GM19438 (cell line): ENCODE data around the gene AKT1S1.

Experiments used
- ATAC-seq: cut with Tn5 transposase; IDR thresholded peaks from one replicate; pipeline ENCODE4 v1.9.1; 2021; ENCODE audit warnings: low read depth; ENCODE audit not compliant: unreplicated experiment

AKT1S1 gene

GRCh38 chr19:49871349-49871985, 5.7 kb downstream of the AKT1S1 start:
- no peak for ATAC-seq

GRCh38 chr19:49870309-49870901, 6.8 kb downstream of the AKT1S1 start:
- ATAC-seq = no peak

GRCh38 chr19:49869484-49870308, 7.5 kb downstream of the AKT1S1 start:
- ATAC-seq = peak; percentile 57

- peak; percentile 10 for ATAC-seq
Measured at GRCh38 chr19:49869009-49869483, 8.1 kb downstream of the AKT1S1 start.

GRCh38 chr19:49866933-49867782, 10.0 kb downstream of the AKT1S1 start, which contains the start of gene PNKP:
PNKP (minus strand) TSS chr19:49867576; CDS start chr19:49867204, 372 bp downstream.
- peak; percentile 34 for ATAC-seq

- no peak for ATAC-seq
Measured at GRCh38 chr19:49864890-49865289, 12.3 kb downstream of the AKT1S1 start.

GRCh38 chr19:49863935-49864320, 13.2 kb downstream of the AKT1S1 start:
- no peak for ATAC-seq

GRCh38 chr19:49863254-49863934, 13.8 kb downstream of the AKT1S1 start:
- no peak for ATAC-seq

- ATAC-seq = no peak
Measured at GRCh38 chr19:49862391-49863253, 14.5 kb downstream of the AKT1S1 start.

- ATAC-seq = no peak
Measured at GRCh38 chr19:49861541-49862378, 15.4 kb downstream of the AKT1S1 start.

GRCh38 chr19:49861107-49861506, 16.0 kb downstream of the AKT1S1 start:
- no peak for ATAC-seq

GRCh38 chr19:49860336-49861102, 16.6 kb downstream of the AKT1S1 start:
- ATAC-seq = no peak

- no peak for ATAC-seq
Measured at GRCh38 chr19:49859682-49860335, 17.3 kb downstream of the AKT1S1 start.

- no peak for ATAC-seq
Measured at GRCh38 chr19:49858088-49858985, 18.8 kb downstream of the AKT1S1 start.

- no peak for ATAC-seq
Measured at GRCh38 chr19:49857838-49858087, 19.4 kb downstream of the AKT1S1 start.
